ENCODE data around the gene PIEZO2.

The PIEZO2 gene

GRCh38 chr18:11047817-11048216 lies 101.6 kb downstream of the PIEZO2 start:
- Histone ChIP-seq H3K9me3 (ENCODE audit: severe bottlenecking) (peaks cover 2% of the 10 kb centered on the region), H3K4me1 (ENCODE audit: insufficient read depth, poor library complexity, severe bottlenecking) (no peaks in the 10 kb centered on the region), H3K27me3 (ENCODE audit: insufficient read depth, poor library complexity, severe bottlenecking) (no peaks in the 10 kb centered on the region), H3K4me3 (ENCODE audit: severe bottlenecking) (no peak overlapping the region), H3K27ac (ENCODE audit: poor library complexity, severe bottlenecking) (no peak overlapping the region), H3K36me3 (ENCODE audit: low read depth) (no peaks in the 10 kb centered on the region)
- DNase-seq (ENCODE audit: low spot score) (no peak), ATAC-seq (ENCODE audit: low read depth) (no peak)
- no peak for TF ChIP-seq CTCF (IDR thresholded peaks at IDR 0.05; ENCODE audit: poor library complexity, severe bottlenecking)

- H3K9me3 ChIP-seq (ENCODE audit: severe bottlenecking): no peaks in the 10 kb centered on the region
- DNase-seq (ENCODE audit: low spot score) (no peak), ATAC-seq (ENCODE audit: low read depth) (no peak; the same call in 2 of the 3 replicates)
- H3K27ac ChIP-seq (ENCODE audit: poor library complexity, severe bottlenecking): no peak overlapping the region
- no peaks in the 10 kb centered on the region for H3K4me1 ChIP-seq (ENCODE audit: insufficient read depth, poor library complexity, severe bottlenecking)
- TF ChIP-seq CTCF (IDR thresholded peaks at IDR 0.05; ENCODE audit: poor library complexity, severe bottlenecking): no peak
- no peaks in the 10 kb centered on the region for H3K36me3 ChIP-seq (ENCODE audit: low read depth)
- H3K4me3 ChIP-seq (ENCODE audit: severe bottlenecking): no peak overlapping the region
- H3K27me3 ChIP-seq (ENCODE audit: insufficient read depth, poor library complexity, severe bottlenecking): no peaks in the 10 kb centered on the region
Observed at GRCh38 chr18:11047156-11047555, 102.2 kb downstream of the PIEZO2 start.

- Histone ChIP-seq H3K36me3 (ENCODE audit: low read depth) (no peaks in the 10 kb centered on the region), H3K9me3 (ENCODE audit: severe bottlenecking) (no peaks in the 10 kb centered on the region), H3K4me1 (ENCODE audit: insufficient read depth, poor library complexity, severe bottlenecking) (no peaks in the 10 kb centered on the region), H3K27ac (ENCODE audit: poor library complexity, severe bottlenecking) (no peak overlapping the region), H3K27me3 (ENCODE audit: insufficient read depth, poor library complexity, severe bottlenecking) (no peaks in the 10 kb centered on the region), H3K4me3 (ENCODE audit: severe bottlenecking) (no peak overlapping the region)
- DNase-seq (ENCODE audit: low spot score) (no peak), ATAC-seq (ENCODE audit: low read depth) (no peak)
- no peak for TF ChIP-seq CTCF (IDR thresholded peaks at IDR 0.05; ENCODE audit: poor library complexity, severe bottlenecking)
Observed at GRCh38 chr18:11046140-11046539, 103.2 kb downstream of the PIEZO2 start.

GRCh38 chr18:11043694-11044093 lies 105.7 kb downstream of the PIEZO2 start:
- TF ChIP-seq CTCF (IDR thresholded peaks at IDR 0.05; ENCODE audit: poor library complexity, severe bottlenecking): no peak
- Histone ChIP-seq H3K27ac (ENCODE audit: poor library complexity, severe bottlenecking) (no peak overlapping the region), H3K4me3 (ENCODE audit: severe bottlenecking) (no peak overlapping the region), H3K9me3 (ENCODE audit: severe bottlenecking) (no peaks in the 10 kb centered on the region), H3K27me3 (ENCODE audit: insufficient read depth, poor library complexity, severe bottlenecking) (peaks cover 4% of the 10 kb centered on the region), H3K4me1 (ENCODE audit: insufficient read depth, poor library complexity, severe bottlenecking) (no peaks in the 10 kb centered on the region), H3K36me3 (ENCODE audit: low read depth) (no peaks in the 10 kb centered on the region)
- DNase-seq (ENCODE audit: low spot score): no peak
- no peak for ATAC-seq (ENCODE audit: low read depth)

- H3K9me3 ChIP-seq (ENCODE audit: severe bottlenecking): no peaks in the 10 kb centered on the region
- TF ChIP-seq CTCF (IDR thresholded peaks at IDR 0.05; ENCODE audit: poor library complexity, severe bottlenecking): no peak
- no peak overlapping the region for H3K27ac ChIP-seq (ENCODE audit: poor library complexity, severe bottlenecking)
- peaks cover 4% of the 10 kb centered on the region for H3K27me3 ChIP-seq (ENCODE audit: insufficient read depth, poor library complexity, severe bottlenecking)
- ATAC-seq (ENCODE audit: low read depth) (no peak), DNase-seq (ENCODE audit: low spot score) (no peak)
- H3K4me3 ChIP-seq (ENCODE audit: severe bottlenecking): no peak overlapping the region
- no peaks in the 10 kb centered on the region for H3K36me3 ChIP-seq (ENCODE audit: low read depth)
- H3K4me1 ChIP-seq (ENCODE audit: insufficient read depth, poor library complexity, severe bottlenecking): no peaks in the 10 kb centered on the region
Observed at GRCh38 chr18:11042247-11042646, 107.1 kb downstream of the PIEZO2 start.

All from RWPE2 (cell line).